NT2/D1 (cell line): ENCODE results near the gene CAMK2D.

Source experiments
- YY1 ChIP-seq: IDR thresholded peaks from 2 replicates; pipeline ENCODE4 v1.6.1; 2011; ENCODE audit not compliant: insufficient read length, insufficient read depth
- ZNF274 ChIP-seq: IDR thresholded peaks from 2 replicates; pipeline ENCODE4 v1.6.1; 2011; ENCODE audit warnings: mild to moderate bottlenecking, low read depth, low read length

DNA sequence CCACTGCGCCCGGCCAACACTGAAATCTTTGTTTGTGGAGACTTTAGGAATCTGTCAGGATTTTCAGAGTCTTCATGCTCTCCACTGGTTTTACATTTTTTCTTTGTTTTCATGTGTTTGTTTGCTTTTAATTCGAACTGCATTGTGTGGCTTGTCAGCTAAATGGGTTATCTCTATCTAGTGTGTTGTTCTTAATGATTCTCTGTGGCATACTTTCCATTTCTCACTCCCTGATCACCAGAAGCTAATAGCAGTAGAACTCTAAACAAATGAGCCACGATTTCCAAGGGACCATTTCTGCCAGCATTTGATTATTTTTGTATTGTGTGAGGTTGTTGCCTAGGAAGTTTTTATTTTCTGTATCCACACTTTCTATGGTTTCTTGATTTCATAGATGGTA is 352.4 kb downstream of the CAMK2D start:
- TF ChIP-seq ZNF274 (no peak), YY1 (no peak)
